HCT116 (cell line): Measurements from ENCODE around the gene RNF214. TPM values are rescaled to one million over a fixed set of nuclear protein-coding genes. Genes with fewer than 3 reads are reported as not detected.
"Not testable (repeated sequence)": the region's sequence is repeated elsewhere in the genome, so short reads cannot be mapped to it uniquely, and the experiment has no call there.

Experiments
- ATAC-seq: fragments of 200-7000 bp; cut with Tn5 transposase; 2 replicates; pipeline ENCODE4 v1.9.1; 2020; ENCODE audit warnings: mild to moderate bottlenecking, moderate library complexity
- BruUV-seq: library from RNA; stranded (reverse); fragments of 400-500 nt; replicated peaks from 2 replicates; lab custom pipeline; 2021; lab: Mats Ljungman, UMichigan
- CTCF ChIA-PET: fragments of 300-600 bp; sonication (Branson Sonifier 250); formaldehyde crosslinking; loops from one replicate; lab custom pipeline; 2021; ENCODE audit warnings: antibody characterized with exemption; lab: Charles Lee
- POLR2A ChIA-PET: fragments of 300-600, 350-600 bp; sonication (Branson Sonifier 250); formaldehyde crosslinking; loops from one replicate; lab custom pipeline; 2021; ENCODE audit warnings: antibody characterized with exemption; lab: Charles Lee
- RAD21 ChIA-PET, 2 experiments: fragments of 300-600 bp; sonication (Branson Sonifier 250); formaldehyde crosslinking; loops; one replicate each; lab custom pipeline; 2023; ENCODE audit warnings: low total read pairs in 2 of 2; ENCODE audit not compliant: uncharacterized antibody in 2 of 2, unreplicated experiment in 2 of 2, low non-redundant PET in 1 of 2; lab: Charles Lee
- DNase-seq: peaks from one replicate; pipeline ENCODE4 v3.0.0-alpha.2; 2010; ENCODE audit warnings: low read depth, low spot score
- H2AFZ ChIP-seq: fragments of 200-600 bp; shearing (Covaris generic), sonication (generic); 2 replicates; pipeline ENCODE4 v1.6.1; 2017; ENCODE audit warnings: low read depth, mixed run types, mixed read lengths, antibody characterized with exemption, low read length; ENCODE audit not compliant: poor library complexity, severe bottlenecking
- H3K27ac ChIP-seq: 2 replicates; pipeline ENCODE4 v1.5.1; 2012; ENCODE audit warnings: low read depth, low read length
- H3K27me3 ChIP-seq: fragments of 200-600 bp; sonication (generic); 2 replicates; pipeline ENCODE4 v1.6.1; 2016; ENCODE audit warnings: mixed run types, low read length, mixed read lengths; ENCODE audit not compliant: insufficient read depth
- H3K36me3 ChIP-seq, 2 experiments: fragments of 200-500 bp in 1 of 2; fragments of 200-600 bp in 1 of 2; sonication (Bioruptor generic) in 1 of 2; sonication (generic) in 1 of 2; 2 replicates each; pipeline versions ENCODE4 v1.5.1 to v1.6.1; 2014 to 2016; ENCODE audit warnings: low read length in 2 of 2, inconsistent platforms in 1 of 2, mixed read lengths in 1 of 2, mixed run types in 1 of 2; ENCODE audit not compliant: insufficient read depth in 2 of 2, control insufficient read depth in 1 of 2
- H3K4me1 ChIP-seq, 2 experiments: fragments of 200-600 bp in 1 of 2; sonication (generic) in 1 of 2; 2 replicates each; pipeline versions ENCODE4 v1.5.1 to v1.6.1; 2012 to 2017; ENCODE audit warnings: low read length in 2 of 2, inconsistent platforms in 1 of 2, mild to moderate bottlenecking in 1 of 2, mixed read lengths in 1 of 2, mixed run types in 1 of 2, moderate library complexity in 1 of 2; ENCODE audit not compliant: insufficient read depth in 2 of 2, control insufficient read depth in 1 of 2
- H3K4me2 ChIP-seq: fragments of 200-600 bp; sonication (generic); 2 replicates; pipeline ENCODE4 v1.6.1; 2017; ENCODE audit warnings: mixed run types, low read length, mixed read lengths
- H3K4me3 ChIP-seq, 2 experiments: fragments of 200-600 bp in 1 of 2; sonication (generic) in 1 of 2; replicated peaks in 1 of 2; 2 replicates each; pipeline ENCODE4 v1.5.1; 2011 to 2016; ENCODE audit warnings: low read length in 2 of 2, control low read depth in 1 of 2, low read depth in 1 of 2, mild to moderate bottlenecking in 1 of 2, mixed read lengths in 1 of 2, mixed run types in 1 of 2
- H3K79me2 ChIP-seq: fragments of 200-600 bp; sonication (generic); 2 replicates; pipeline ENCODE4 v1.6.1; 2017; ENCODE audit warnings: mild to moderate bottlenecking, mixed run types, low read length, moderate library complexity, mixed read lengths; ENCODE audit not compliant: insufficient read depth
- H3K9ac ChIP-seq: fragments of 200-600 bp; sonication (generic); 2 replicates; pipeline ENCODE4 v1.6.1; 2016; ENCODE audit warnings: low read length, mixed read lengths
- H3K9me2 ChIP-seq: fragments of 200-600 bp; sonication (generic), shearing (Covaris generic); 2 replicates; pipeline ENCODE4 v1.6.1; 2017; ENCODE audit warnings: mixed run types, mild to moderate bottlenecking, moderate library complexity; ENCODE audit not compliant: insufficient read depth
- H3K9me3 ChIP-seq, 2 experiments: fragments of 200-500 bp in 1 of 2; fragments of 200-600 bp in 1 of 2; sonication (Bioruptor generic) in 1 of 2; sonication (generic) in 1 of 2; 2 replicates each; pipeline ENCODE4 v1.6.1; 2014 to 2017; ENCODE audit warnings: low read length in 2 of 2, mixed read lengths in 2 of 2, inconsistent platforms in 1 of 2, low read depth in 1 of 2, mild to moderate bottlenecking in 1 of 2, mixed run types in 1 of 2, moderate library complexity in 1 of 2; ENCODE audit not compliant: control insufficient read depth in 1 of 2, insufficient read depth in 1 of 2
- H4K20me1 ChIP-seq: fragments of 200-600 bp; sonication (generic), shearing (Covaris generic); 2 replicates; pipeline ENCODE4 v1.6.1; 2017; ENCODE audit warnings: mixed run types, mild to moderate bottlenecking, moderate library complexity; ENCODE audit not compliant: insufficient read depth
- intact Hi-C: fragments of 100-400 bp; cut with micrococcal nuclease; formaldehyde crosslinking; loops from 2 replicates; pipeline ENCODE4 v1.10.0; 2022
- total RNA-seq: library from RNA; stranded (reverse); gene quantifications from one replicate; pipeline ENCODE4 v1.2.1, GENCODE V29; 2021; ENCODE audit not compliant: unreplicated experiment
- TF ChIP-seq, protein P1 (sequence below), 3 experiments: fragments of 200-600 bp in 1 of 3; sonication (generic) in 1 of 3; IDR thresholded peaks in 2 of 3; conservative IDR thresholded peaks in 1 of 3; 2 replicates each; pipeline ENCODE4 v1.5.1; 2012 to 2017; ENCODE audit warnings: low read depth in 2 of 3, low read length in 2 of 3, antibody characterized with exemption in 1 of 3, borderline replicate concordance in 1 of 3, control low read depth in 1 of 3, mild to moderate bottlenecking in 1 of 3, mixed read lengths in 1 of 3, mixed run types in 1 of 3, moderate library complexity in 1 of 3; ENCODE audit not compliant: insufficient read depth in 1 of 3

RNF214 gene
- total RNA-seq, 1 experiment from 2014 or later: 29.3 TPM

- H3K9me2 ChIP-seq, H3K79me2 ChIP-seq, H2AFZ ChIP-seq, H3K9ac ChIP-seq, H3K9me3 ChIP-seq, RAD21 ChIA-PET, BruUV-seq, H3K27ac ChIP-seq, H4K20me1 ChIP-seq, H3K4me2 ChIP-seq, DNase-seq, H3K4me3 ChIP-seq, POLR2A ChIA-PET, H3K4me1 ChIP-seq, ATAC-seq, H3K27me3 ChIP-seq: not testable (repeated sequence)
- H3K36me3 ChIP-seq: peaks cover 0 to 14% of the 10 kb centered on the region in 2 experiments; a peak in 1 of 4 replicates
- CTCF ChIA-PET: interaction anchor here (0.6 kb wide), 1 partner anchor 75 kb away, joined by 3 read pairs; no protein-coding TSS in a partner anchor
- TF ChIP-seq, protein P1, sequence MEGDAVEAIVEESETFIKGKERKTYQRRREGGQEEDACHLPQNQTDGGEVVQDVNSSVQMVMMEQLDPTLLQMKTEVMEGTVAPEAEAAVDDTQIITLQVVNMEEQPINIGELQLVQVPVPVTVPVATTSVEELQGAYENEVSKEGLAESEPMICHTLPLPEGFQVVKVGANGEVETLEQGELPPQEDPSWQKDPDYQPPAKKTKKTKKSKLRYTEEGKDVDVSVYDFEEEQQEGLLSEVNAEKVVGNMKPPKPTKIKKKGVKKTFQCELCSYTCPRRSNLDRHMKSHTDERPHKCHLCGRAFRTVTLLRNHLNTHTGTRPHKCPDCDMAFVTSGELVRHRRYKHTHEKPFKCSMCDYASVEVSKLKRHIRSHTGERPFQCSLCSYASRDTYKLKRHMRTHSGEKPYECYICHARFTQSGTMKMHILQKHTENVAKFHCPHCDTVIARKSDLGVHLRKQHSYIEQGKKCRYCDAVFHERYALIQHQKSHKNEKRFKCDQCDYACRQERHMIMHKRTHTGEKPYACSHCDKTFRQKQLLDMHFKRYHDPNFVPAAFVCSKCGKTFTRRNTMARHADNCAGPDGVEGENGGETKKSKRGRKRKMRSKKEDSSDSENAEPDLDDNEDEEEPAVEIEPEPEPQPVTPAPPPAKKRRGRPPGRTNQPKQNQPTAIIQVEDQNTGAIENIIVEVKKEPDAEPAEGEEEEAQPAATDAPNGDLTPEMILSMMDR (IDR thresholded peaks at IDR 0.05 in 2 of 3, conservative IDR thresholded peaks at IDR 0.05 in 1 of 3; ENCODE audit: borderline replicate concordance in 1 of 3, insufficient read depth in 1 of 3, low read depth in 2 of 3, low read length in 2 of 3): 0 out of 6 replicates have a peak, but pooled peaks of 1 of the 3 experiments have one; percentile 8
- intact Hi-C loops: loop anchor here (2.0 kb wide), 1 partner anchor 74 kb away; no protein-coding TSS in a partner anchor
Measured at GRCh38 chr11:117208710-117209109, 23.8 kb upstream of the RNF214 start.

- ATAC-seq, POLR2A ChIA-PET: not testable (repeated sequence)
- RAD21 ChIA-PET: interaction anchor here in 1 of 2 experiments (0.7 kb wide), 1 partner anchor 150 kb away, joined by 3 read pairs; no protein-coding TSS in a partner anchor
Measured at GRCh38 chr11:117209351-117210125, 22.9 kb upstream of the RNF214 start.

More at GRCh38 chr11:117209351-117210125, 22.9 kb upstream of the RNF214 start:
- not testable (repeated sequence) for DNase-seq, H3K4me3 ChIP-seq, H4K20me1 ChIP-seq, H3K79me2 ChIP-seq, H3K9me3 ChIP-seq, H2AFZ ChIP-seq, H3K9ac ChIP-seq, H3K27ac ChIP-seq, H3K9me2 ChIP-seq, H3K27me3 ChIP-seq, BruUV-seq, H3K4me1 ChIP-seq, H3K4me2 ChIP-seq
- peaks cover 2 to 14% of the 10 kb centered on the region in 2 experiments; a peak in 3 of 4 replicates for H3K36me3 ChIP-seq
- intact Hi-C loops: loop anchor here (2.0 kb wide), 1 partner anchor 75 kb away; no protein-coding TSS in a partner anchor
- CTCF ChIA-PET: interaction anchor here (0.6 kb wide), 1 partner anchor 76 kb away, joined by 3 read pairs; no protein-coding TSS in a partner anchor
